Tibial nerve (tissue), 3 donors: ENCODE measurements around the gene RABL3.

Experiments
- CTCF ChIP-seq, 5 experiments: fragments of 200-600 bp in 3 of 5; fragments of 450-650 bp in 2 of 5; sonication (generic) in 3 of 5; IDR thresholded peaks; one replicate each; pipeline ENCODE4 v1.5.1; 2016 to 2019; ENCODE audit warnings: antibody characterized with exemption in 5 of 5, mild to moderate bottlenecking in 3 of 5, moderate library complexity in 2 of 5
- POLR2A ChIP-seq, 2 donors: fragments of 450-650 bp; IDR thresholded peaks; one replicate each; pipeline ENCODE4 v1.6.1; 2017; ENCODE audit warnings: antibody characterized with exemption in 2 of 2, mild to moderate bottlenecking in 2 of 2, moderate library complexity in 2 of 2

GRCh38 chr3:120773932-120774331 lies 31.6 kb upstream of the RABL3 start:
- TF ChIP-seq POLR2A (IDR thresholded peaks at IDR 0.05) (no peak), CTCF (IDR thresholded peaks at IDR 0.05) (no peak)
